Left lung (tissue), 10 donors: ENCODE data around the gene STEAP2. TPM values are rescaled to one million over a fixed set of nuclear protein-coding genes. Genes with fewer than 3 reads are reported as not detected.

Source experiments
- ATAC-seq: fragments of 200-7000 bp; cut with Tn5 transposase; one replicate; pipeline ENCODE4 v1.9.1; 2020; ENCODE audit warnings: moderate library complexity
- DNase-seq, 4 donors: peaks; one replicate each; pipeline ENCODE4 v3.0.0-alpha.2; 2013 to 2020
- H3K27ac ChIP-seq, 2 donors: fragments of 200-600 bp; sonication (generic) in 1 of 2; one replicate each; pipeline versions ENCODE4 v1.5.0 to v1.8.0; 2020 to 2021
- H3K27me3 ChIP-seq, 2 donors: fragments of 200-600 bp; sonication (generic) in 1 of 2; one replicate each; pipeline versions ENCODE4 v1.5.0 to v1.8.0; 2020 to 2021
- H3K36me3 ChIP-seq, 2 donors: fragments of 200-600 bp; sonication (generic) in 1 of 2; one replicate each; pipeline versions ENCODE4 v1.5.0 to v1.8.0; 2020 to 2021
- H3K4me1 ChIP-seq, 2 donors: fragments of 200-600 bp; one replicate each; pipeline ENCODE4 v1.8.0; 2021
- H3K4me3 ChIP-seq, 2 donors: fragments of 200-600 bp; sonication (generic) in 1 of 2; one replicate each; pipeline versions ENCODE4 v1.5.0 to v1.8.0; 2020 to 2021; ENCODE audit warnings: mild to moderate bottlenecking in 1 of 2
- H3K9me3 ChIP-seq, 2 donors: fragments of 200-600 bp; sonication (generic) in 1 of 2; one replicate each; pipeline versions ENCODE4 v1.5.0 to v1.8.0; 2020 to 2021
- CTCF ChIP-seq, 2 donors: fragments of 200-600 bp; sonication (generic) in 1 of 2; IDR thresholded peaks; one replicate each; pipeline versions ENCODE4 v1.5.0 to v1.8.0; 2021; ENCODE audit warnings: antibody characterized with exemption in 2 of 2
- intact Hi-C, 2 donors: fragments of 100-400 bp; cut with DNase I; formaldehyde crosslinking; loops; one replicate each; pipeline versions ENCODE4 v1.11.2 to v1.14.2; 2022
- polyA plus RNA-seq, 6 donors: library from polyadenylated mRNA; unstranded; fragments of 120-200 nt; gene quantifications; one replicate each; pipeline ENCODE4 v1.2.1, GENCODE V29; 2013; ENCODE audit not compliant: insufficient read length in 6 of 6
- total RNA-seq, 2 donors: library from RNA; stranded (reverse); fragmentation: NEBNext Ultra II Directional; extraction: Animal tissue kit (Norgen Biotek cat#: 25700); gene quantifications; one replicate each; pipeline ENCODE4 v1.2.1, GENCODE V29; 2021
- donor health status: DM: no; HTN: yes; CAD: no.
- donor health status: DM: no; HTN: no; CAD: no.

Gene STEAP2
- total and polyA plus RNA-seq, 8 donors, result 5.8 to 24.6 (median 7.1) TPM

GRCh38 chr7:90276033-90276728 is 64.6 kb downstream of the STEAP2 start:
- DNase-seq (no peak), ATAC-seq (no peak)
- Histone ChIP-seq H3K9me3 (no peaks in the 10 kb centered on the region), H3K36me3 (no peaks in the 10 kb centered on the region), H3K4me3 (no peak overlapping the region), H3K27me3 (no peaks in the 10 kb centered on the region), H3K27ac (no peak overlapping the region), H3K4me1 (no peaks in the 10 kb centered on the region)
- no peak for TF ChIP-seq CTCF (IDR thresholded peaks at IDR 0.05)
- intact Hi-C loops, result no loop called here

Other genes with a start within 250 kb of the STEAP2 start
- 10 to 100 TPM; 17.5 to 23.6 TPM for gene STEAP1, start 57.3 kb upstream of the STEAP2 start, total RNA-seq
- gene STEAP1, start 57.3 kb upstream of the STEAP2 start, polyA plus RNA-seq, result 1 to 10 TPM; 1.4 to 2.4 (median 1.9) TPM
- 1 to 10 TPM; 4.5 to 5.0 TPM for gene CFAP69, start 33.4 kb downstream of the STEAP2 start, total RNA-seq
- 10 to 100 TPM in 5 of 6 donors, 1 to 10 TPM in 1; 7.7 to 14.0 (median 12.4) TPM for gene CFAP69, start 33.4 kb downstream of the STEAP2 start, polyA plus RNA-seq
- gene FAM237B, start 109.6 kb downstream of the STEAP2 start, total RNA-seq, result not detected
- under 1 TPM; 0.11 to 0.31 (median 0.20) TPM for gene FAM237B, start 109.6 kb downstream of the STEAP2 start, polyA plus RNA-seq
- 10 to 100 TPM; 15.5 to 23.7 TPM for gene GTPBP10, start 135.0 kb downstream of the STEAP2 start, total RNA-seq
- gene GTPBP10, start 135.0 kb downstream of the STEAP2 start, polyA plus RNA-seq, result 10 to 100 TPM; 23.3 to 26.5 (median 24.2) TPM
- gene CLDN12, start 191.7 kb downstream of the STEAP2 start, total RNA-seq, result 10 to 100 TPM; 37.9 to 48.7 TPM
- 10 to 100 TPM; 39.4 to 51.0 (median 47.0) TPM for gene CLDN12, start 191.7 kb downstream of the STEAP2 start, polyA plus RNA-seq